HG03066 (cell line): ENCODE measurements around the gene CIAPIN1.
"Not testable (repeated sequence)": the region's sequence is repeated elsewhere in the genome, so short reads cannot be mapped to it uniquely, and the experiment has no call there.

Source experiments
- ATAC-seq: cut with Tn5 transposase; IDR thresholded peaks from one replicate; pipeline ENCODE4 v1.9.1; 2021; ENCODE audit warnings: low read depth; ENCODE audit not compliant: unreplicated experiment

CIAPIN1 gene

DNA sequence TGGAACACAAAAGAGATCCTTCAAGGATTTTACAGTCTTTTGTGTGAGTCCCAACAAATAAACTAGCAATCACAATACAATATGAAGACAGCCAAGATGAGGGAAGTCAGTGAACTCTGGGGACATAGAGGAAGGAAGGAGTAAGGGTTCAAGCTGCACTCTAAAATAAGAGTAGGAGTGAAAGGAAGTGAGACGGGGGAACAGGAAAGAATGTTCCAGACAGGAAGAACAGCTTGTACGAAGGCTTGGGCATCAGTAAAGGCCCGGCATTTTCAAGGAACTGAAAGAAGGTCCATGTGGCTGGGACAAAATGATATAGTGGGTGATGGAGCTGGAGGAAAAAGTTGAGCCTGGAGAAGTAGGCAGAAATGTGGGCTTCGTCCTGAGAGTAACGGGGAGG lies 38.1 kb downstream of the CIAPIN1 start:
- ATAC-seq = no peak

DNA sequence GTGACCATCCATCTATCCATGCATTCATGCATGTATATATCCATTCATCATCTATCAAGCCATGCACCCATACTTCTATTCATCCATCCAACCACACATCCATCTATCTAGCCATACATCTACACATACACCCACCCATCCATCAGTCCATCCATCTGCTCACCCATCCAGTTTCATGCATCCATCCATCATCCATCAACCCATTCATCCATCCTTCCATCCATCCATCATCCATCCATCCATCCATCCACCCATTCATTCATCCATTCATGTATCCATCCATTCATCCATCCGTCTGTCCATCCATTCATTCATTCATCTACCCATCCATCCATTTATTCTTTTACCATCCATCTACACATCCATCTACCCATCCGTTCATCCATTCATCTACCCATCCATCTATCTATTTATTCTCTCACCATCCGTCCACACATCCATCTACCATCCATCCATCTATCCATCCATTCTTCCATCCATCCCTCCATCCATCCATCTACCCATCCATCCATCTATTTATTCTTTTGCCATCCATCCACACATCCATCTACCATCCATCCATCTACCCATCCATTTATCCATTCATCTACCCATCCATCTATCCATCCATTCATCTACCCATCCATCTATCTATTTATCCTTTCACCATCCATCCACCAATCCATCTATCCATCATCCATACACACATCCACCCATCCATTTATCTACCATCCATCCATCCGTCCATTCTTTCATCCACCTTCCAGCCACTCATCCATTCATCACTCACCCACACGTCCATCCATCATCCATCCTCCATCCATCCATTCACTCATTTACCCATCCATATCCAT lies 39.4 kb downstream of the CIAPIN1 start:
- ATAC-seq = no peak

DNA sequence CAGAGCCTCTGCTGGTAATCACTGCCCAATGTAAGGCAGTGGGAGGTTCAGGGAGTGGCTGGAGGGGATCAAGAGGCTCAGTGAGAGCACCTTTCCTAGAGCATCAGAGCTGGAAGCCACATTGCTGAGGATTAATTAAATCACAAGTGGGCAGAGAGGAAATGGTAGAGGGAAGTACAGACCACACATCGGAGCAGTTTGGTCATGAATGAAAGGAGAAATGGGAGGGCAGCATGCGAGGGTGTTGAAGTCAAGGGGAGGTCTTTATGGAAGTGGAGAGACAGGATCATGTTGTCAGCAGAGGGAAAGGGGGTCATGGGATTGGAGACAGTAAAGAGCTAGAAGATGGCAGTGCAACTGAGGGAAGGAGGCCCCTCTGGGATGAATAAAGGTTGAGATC lies 40.3 kb downstream of the CIAPIN1 start:
- no peak for ATAC-seq

DNA sequence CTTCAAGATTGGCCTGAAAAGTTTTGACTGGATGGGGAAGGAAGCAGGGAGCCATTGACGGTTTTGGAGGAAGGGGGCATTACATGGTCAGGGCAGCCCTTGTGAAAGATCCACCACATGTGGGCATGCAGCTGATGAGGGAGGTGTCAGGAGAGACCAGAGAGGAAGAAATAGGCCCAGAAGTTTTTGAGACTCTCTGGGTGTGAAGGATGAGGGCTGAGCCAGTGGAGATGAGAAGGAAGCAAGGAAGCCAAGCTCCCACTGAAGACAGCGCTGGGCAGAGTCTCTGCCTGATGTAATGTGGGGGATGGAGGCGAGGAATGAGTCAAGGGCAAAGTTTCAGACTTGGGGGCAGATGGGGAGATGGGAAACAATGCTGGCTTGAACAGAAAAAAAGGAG lies 42.1 kb downstream of the CIAPIN1 start:
- ATAC-seq = no peak

GRCh38 chr16:57403965-57404817 lies 43.0 kb downstream of the CIAPIN1 start, which contains the start of gene CCL17:
Gene CCL17 (plus strand): TSS chr16:57404767. CDS start chr16:57413933, 9,166 bp downstream.
- no peak for ATAC-seq

DNA sequence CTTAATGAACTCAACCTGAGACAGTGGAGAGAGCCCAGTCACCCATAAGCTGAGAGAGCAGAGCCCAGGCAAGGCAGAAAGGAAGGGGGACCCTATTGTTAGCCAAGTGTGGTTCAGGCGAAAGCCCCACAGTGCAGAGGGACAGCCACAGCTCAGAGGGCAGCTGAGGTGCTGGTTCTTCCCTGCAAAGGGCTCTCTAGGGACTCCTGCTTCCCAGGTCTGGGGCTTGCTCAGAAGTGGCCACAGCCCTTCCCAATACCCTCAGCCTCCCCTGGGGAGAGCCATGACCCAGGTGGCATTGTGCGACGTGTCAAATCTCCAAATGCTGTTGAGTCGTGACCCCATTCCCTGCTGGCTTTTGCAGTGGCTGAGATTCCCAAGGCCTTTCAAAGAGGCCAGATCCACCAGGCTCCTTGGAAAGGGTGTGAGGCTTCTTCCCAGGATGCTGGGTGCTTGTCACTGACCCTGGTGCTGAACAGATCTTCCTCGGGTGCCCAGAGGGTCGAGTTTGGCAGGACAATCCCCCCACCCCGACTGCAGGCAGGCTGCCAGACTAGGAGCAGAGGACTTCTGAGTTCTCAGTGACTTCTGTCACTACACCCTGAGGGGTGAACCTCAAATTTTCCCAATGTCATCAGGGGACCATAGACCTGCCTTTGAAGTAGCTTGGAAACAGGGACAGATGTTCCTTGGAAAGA lies 45.1 kb downstream of the CIAPIN1 start:
- no peak for ATAC-seq

- ATAC-seq = not testable (repeated sequence)
These were observed 49.7 kb downstream of the CIAPIN1 start for GRCh38 chr16:57397493-57397892.

GRCh38 chr16:57396786-57397185 lies 50.4 kb downstream of the CIAPIN1 start:
- ATAC-seq = no peak

GRCh38 chr16:57395026-57395425 lies 52.2 kb downstream of the CIAPIN1 start:
- ATAC-seq = no peak

DNA sequence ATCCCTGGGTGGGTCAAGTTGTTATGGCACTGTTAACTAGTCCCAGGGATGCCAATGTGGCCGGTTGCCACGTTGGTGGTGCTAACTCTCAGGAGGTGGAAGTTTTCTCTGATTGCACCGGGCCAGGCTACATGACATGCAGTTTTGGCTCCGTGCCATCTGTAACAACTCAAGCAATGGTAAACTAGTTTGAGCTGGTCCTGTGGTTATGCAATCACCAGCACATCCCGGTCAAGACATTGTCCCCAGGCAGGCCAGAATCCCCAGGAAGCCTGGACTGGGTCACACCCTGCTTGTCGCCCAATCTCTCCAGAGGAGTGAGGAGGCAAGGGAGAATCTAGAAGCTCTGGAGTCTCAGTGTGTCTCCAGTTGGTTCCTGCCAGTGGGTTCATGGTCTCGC lies 52.7 kb downstream of the CIAPIN1 start:
- ATAC-seq = no peak

- no peak for ATAC-seq
These were observed 54.5 kb downstream of the CIAPIN1 start for GRCh38 chr16:57392694-57393093.

- no peak for ATAC-seq
These were observed 55.5 kb downstream of the CIAPIN1 start for GRCh38 chr16:57391708-57392107.

- ATAC-seq = no peak
These were observed 55.9 kb downstream of the CIAPIN1 start for GRCh38 chr16:57391300-57391699.

DNA sequence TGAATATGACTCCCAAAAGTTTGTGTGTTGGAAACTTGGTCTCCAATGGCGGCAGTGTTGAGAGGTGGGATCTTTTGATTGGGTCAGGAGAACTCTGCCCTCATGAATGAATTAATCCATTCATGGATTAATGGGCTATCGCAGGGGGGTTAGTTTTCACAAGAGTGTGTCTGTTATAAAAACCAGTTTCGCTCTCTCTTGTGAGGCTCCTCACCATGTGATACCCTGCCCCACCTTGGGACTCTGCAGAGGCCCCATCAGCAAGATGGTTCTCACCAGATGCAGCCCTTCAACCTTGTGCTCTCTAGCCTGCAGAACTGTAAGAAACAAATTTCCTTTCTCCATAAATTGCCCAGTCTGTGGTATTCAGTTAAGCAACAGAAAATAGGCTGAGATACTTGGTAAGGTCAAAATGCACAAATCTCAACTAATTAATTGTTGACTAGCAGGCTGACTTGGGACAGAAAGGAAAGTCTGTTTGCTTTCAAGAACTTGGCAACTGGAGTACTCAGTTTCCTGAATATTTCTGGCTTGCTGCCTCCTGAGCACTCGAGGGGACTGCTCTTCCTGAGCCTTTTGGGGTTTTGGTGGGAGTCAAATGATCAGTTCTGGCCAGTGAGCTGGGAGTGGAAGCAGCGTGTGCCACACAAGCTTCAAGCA lies 56.4 kb downstream of the CIAPIN1 start:
- ATAC-seq = no peak

DNA sequence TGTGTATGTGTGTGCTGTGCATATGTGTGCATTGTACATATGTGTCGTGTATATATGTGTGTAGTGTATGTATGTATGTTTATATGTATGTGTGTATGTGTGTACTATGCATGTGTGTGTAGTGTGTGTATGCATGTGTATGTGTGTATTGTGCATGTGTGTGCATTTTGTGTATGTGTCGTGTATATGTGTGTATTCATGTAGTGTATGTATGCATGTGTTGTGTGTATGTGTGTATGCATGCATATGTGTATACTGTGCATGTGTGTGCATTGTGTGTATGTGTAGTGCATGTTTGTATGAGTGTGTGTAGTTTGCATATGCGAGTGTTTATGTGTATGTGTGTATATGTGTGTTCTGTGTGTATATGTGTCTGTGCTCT lies 58.1 kb downstream of the CIAPIN1 start:
- no peak for ATAC-seq

DNA sequence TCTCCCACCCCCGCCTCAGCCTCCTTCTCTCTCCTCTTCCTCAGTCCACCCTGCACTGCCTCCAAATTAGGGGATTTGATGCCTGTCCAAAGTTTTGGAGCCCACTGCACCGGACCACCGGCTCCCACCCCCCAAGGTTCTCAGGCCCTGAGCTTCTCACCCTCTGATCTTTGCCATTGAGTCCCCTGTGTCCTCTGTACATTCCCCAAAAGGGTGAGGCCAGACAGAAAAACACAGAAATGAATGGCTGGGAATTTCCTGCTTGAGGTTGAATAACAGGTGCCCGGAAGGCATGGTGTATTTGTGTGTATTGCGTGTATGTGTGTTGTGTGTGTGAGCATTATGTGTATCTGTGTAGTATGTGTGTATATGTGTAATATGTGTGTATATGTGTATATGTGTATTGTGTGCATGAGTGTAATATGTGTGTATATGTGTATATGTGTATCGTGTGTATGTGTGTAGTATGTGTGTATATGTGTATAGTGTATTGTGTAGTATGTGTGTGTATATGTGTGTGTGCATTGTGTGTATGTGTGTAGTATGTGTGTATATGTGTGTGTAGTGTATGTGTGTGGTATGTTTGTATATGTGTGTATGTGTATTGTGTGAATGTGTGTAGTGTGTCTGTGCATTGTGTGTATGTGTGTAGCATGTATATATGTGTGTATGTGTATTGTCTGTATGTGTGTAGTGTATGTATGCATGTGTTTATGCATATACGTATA lies 58.7 kb downstream of the CIAPIN1 start:
- no peak for ATAC-seq

DNA sequence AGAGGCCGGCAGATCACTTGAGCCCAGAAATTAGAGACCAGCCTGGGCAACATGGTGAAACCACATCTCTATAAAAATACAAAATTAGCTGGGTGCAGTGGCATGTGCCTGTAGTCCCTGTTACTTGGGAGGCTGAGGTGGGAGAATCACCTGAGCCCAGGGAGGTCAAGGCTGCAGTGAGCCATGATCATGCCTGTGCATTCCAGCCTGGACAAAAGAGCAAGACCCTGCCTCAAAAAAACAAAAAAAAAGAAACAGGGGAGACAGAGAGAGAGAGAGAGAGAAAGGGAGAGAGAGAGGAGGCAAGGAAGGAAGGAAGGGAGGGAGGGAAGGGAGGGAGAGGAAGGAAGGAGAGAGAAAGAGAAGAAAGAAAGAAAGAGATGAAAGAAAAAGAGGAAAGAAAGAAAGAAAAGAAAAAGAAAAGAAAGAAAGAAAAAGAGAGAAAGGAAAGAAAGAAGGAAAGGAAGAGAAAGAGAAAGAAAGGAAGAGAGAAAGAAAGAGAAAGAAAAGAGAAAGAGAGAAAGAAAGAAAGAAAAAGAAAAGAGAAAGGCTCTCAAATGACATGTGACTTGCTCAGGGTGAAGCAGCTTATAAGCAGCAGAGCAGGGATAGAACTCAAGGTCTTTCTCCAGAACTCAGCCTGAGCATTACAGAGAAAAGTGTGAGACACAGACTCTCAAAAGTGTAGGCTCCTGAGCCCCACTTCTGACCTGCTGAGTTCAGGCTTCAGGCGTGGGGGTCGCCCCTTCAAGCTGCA lies 59.4 kb downstream of the CIAPIN1 start:
- no peak for ATAC-seq

DNA sequence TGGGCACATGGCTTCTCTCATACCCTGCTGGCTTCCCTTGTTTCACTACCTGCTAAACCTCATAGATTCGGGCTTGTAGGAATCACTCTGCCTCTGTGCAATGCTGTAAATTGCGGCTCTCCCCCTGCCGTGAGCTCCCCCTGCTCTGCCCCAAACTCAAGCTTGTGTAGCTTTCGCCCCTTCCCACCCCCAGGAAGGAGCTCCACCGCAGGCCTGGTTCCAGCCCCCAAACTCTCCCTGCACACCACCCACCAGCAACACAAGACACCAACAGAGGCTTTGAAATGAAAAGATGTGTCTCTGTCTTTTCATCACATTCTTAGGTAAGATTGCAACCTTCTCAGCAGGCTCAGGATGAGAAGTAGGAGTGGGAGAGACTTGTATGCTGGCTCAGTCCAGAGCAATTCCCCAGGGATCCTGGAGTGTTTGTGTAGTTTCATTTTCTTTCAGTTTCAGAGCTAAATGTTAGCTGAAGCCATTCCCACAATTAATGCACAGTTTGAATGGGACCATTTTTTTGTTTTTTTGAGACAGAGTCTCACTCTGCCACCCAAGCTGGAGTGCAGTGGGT lies 60.7 kb downstream of the CIAPIN1 start:
- no peak for ATAC-seq

GRCh38 chr16:57385083-57385482 lies 62.1 kb downstream of the CIAPIN1 start:
- no peak for ATAC-seq
